HL-60 (cell line): ENCODE measurements around the gene SLC25A47.

ENCODE experiments used
- GABPA ChIP-seq: IDR thresholded peaks from 2 replicates; pipeline ENCODE4 v1.6.1; 2012; ENCODE audit warnings: low read depth
- POLR2AphosphoS5 ChIP-seq: IDR thresholded peaks from 2 replicates; pipeline ENCODE4 v1.6.1; 2012; ENCODE audit warnings: low read depth
- REST ChIP-seq: IDR thresholded peaks from 2 replicates; pipeline ENCODE4 v1.6.1; 2012; ENCODE audit warnings: low read depth; ENCODE audit not compliant: insufficient replicate concordance
- SPI1 ChIP-seq: IDR thresholded peaks from 2 replicates; pipeline ENCODE4 v1.6.1; 2012; ENCODE audit warnings: low read depth, mild to moderate bottlenecking, borderline replicate concordance
- TF ChIP-seq, protein P1 (sequence below): IDR thresholded peaks from one replicate; pipeline ENCODE4 v1.5.1; 2011; ENCODE audit warnings: low read length, control low read depth, inconsistent platforms; ENCODE audit not compliant: insufficient read depth

GRCh38 chr14:100345711-100346110, 22.6 kb downstream of the SLC25A47 start:
- TF ChIP-seq, protein P1, sequence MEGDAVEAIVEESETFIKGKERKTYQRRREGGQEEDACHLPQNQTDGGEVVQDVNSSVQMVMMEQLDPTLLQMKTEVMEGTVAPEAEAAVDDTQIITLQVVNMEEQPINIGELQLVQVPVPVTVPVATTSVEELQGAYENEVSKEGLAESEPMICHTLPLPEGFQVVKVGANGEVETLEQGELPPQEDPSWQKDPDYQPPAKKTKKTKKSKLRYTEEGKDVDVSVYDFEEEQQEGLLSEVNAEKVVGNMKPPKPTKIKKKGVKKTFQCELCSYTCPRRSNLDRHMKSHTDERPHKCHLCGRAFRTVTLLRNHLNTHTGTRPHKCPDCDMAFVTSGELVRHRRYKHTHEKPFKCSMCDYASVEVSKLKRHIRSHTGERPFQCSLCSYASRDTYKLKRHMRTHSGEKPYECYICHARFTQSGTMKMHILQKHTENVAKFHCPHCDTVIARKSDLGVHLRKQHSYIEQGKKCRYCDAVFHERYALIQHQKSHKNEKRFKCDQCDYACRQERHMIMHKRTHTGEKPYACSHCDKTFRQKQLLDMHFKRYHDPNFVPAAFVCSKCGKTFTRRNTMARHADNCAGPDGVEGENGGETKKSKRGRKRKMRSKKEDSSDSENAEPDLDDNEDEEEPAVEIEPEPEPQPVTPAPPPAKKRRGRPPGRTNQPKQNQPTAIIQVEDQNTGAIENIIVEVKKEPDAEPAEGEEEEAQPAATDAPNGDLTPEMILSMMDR, result no peak
- no peak for TF ChIP-seq POLR2AphosphoS5
- TF ChIP-seq GABPA, result no peak
- TF ChIP-seq REST, result no peak
- no peak for TF ChIP-seq SPI1
